GM23338 (cell line): ENCODE measurements around the gene SLC26A6.

Experiments
- EZH2 ChIP-seq: fragments of 200-600 bp; sonication (generic); IDR thresholded peaks from one replicate; pipeline ENCODE4 v1.8.0; 2017; ENCODE audit warnings: antibody characterized with exemption, mild to moderate bottlenecking, low read depth; ENCODE audit not compliant: unreplicated experiment
- EZH2phosphoT487 ChIP-seq: fragments of 200-600 bp; sonication (generic); IDR thresholded peaks from one replicate; pipeline ENCODE4 v1.8.1; 2018; ENCODE audit warnings: antibody characterized with exemption; ENCODE audit not compliant: unreplicated experiment
- POLR2AphosphoS5 ChIP-seq: IDR thresholded peaks from 2 replicates; pipeline ENCODE4 v1.6.1; 2016; ENCODE audit warnings: antibody characterized with exemption, low read depth
- TF ChIP-seq, protein P1 (sequence below), 2 experiments: fragments of 200-600 bp in 1 of 2; sonication (generic) in 1 of 2; conservative IDR thresholded peaks; 2 replicates each; pipeline versions ENCODE4 v1.5.1 to v1.6.1; 2016 to 2017; ENCODE audit warnings: antibody characterized with exemption in 2 of 2, low read depth in 2 of 2, mild to moderate bottlenecking in 2 of 2, moderate library complexity in 1 of 2

DNA sequence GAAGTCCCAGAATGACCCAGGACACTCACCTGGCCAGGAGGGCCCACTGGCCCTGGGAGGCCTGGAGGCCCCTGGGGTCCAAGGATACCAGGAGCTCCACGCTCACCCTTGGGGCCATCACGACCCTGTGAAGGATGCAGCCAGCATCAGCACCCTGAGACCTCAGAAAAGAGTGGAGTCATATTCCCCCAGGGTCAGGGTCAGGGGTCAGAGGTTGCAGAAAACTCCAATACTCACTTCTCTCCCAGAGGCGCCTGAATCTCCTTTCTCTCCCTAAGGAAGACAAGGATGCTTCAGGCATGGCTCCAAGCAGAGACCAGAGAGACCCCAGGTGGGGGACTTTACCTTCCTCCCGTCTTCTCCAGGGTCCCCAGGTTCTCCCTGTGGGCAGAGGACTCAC lies 58.6 kb downstream of the SLC26A6 start:
- TF ChIP-seq EZH2phosphoT487 (no peak), POLR2AphosphoS5 (no peak), EZH2 (no peak)
- TF ChIP-seq, protein P1, sequence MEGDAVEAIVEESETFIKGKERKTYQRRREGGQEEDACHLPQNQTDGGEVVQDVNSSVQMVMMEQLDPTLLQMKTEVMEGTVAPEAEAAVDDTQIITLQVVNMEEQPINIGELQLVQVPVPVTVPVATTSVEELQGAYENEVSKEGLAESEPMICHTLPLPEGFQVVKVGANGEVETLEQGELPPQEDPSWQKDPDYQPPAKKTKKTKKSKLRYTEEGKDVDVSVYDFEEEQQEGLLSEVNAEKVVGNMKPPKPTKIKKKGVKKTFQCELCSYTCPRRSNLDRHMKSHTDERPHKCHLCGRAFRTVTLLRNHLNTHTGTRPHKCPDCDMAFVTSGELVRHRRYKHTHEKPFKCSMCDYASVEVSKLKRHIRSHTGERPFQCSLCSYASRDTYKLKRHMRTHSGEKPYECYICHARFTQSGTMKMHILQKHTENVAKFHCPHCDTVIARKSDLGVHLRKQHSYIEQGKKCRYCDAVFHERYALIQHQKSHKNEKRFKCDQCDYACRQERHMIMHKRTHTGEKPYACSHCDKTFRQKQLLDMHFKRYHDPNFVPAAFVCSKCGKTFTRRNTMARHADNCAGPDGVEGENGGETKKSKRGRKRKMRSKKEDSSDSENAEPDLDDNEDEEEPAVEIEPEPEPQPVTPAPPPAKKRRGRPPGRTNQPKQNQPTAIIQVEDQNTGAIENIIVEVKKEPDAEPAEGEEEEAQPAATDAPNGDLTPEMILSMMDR (conservative IDR thresholded peaks at IDR 0.05; ENCODE audit: low read depth in 2 of 2), result no peak
